Neural progenitor cell (in vitro differentiated cells): Measurements from ENCODE around the gene TEPSIN.

Experiments used
- EZH2phosphoT487 ChIP-seq: fragments of 200-600 bp; sonication (generic); IDR thresholded peaks from 2 replicates; pipeline ENCODE4 v1.6.1; 2017; ENCODE audit warnings: antibody characterized with exemption
- TF ChIP-seq, protein P1 (sequence below): fragments of 200-600 bp; sonication (generic); IDR thresholded peaks from 2 replicates; pipeline ENCODE4 v1.5.1; 2017; ENCODE audit warnings: antibody characterized with exemption, mild to moderate bottlenecking

DNA sequence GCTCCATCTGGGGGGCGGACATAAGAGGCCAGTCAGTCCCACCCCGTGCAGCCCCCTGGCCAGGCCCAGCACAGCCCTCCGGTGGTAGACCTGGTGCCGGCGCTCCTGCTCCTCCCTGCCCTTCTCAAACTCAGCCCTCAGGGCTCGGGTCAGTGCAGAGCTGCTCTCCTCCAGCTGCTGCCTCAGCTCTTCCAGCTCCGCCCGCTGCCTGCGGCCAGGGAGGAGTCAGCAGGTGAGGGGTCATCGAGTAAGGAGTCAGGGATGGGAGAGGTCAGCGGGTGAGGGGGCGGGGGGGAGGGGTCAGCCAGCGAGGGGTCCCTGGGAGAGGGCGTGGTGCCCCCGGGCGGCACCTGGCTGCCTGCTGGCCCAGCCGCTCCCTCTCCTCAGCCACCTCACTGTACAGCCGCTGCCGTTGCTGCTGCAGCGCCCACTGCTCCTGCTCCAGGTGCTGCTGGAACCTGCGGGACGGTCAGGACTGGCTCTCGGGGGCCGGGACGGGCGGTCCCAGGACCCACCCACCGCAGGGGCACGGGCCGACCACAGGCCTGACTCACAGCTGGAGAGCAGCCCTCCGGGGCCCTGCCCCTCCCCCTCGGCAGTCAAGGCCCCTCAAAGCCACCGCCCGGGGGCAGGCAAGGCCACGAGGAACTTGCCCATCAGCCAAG, 46.3 kb downstream of the TEPSIN start:
- TF ChIP-seq, protein P1, sequence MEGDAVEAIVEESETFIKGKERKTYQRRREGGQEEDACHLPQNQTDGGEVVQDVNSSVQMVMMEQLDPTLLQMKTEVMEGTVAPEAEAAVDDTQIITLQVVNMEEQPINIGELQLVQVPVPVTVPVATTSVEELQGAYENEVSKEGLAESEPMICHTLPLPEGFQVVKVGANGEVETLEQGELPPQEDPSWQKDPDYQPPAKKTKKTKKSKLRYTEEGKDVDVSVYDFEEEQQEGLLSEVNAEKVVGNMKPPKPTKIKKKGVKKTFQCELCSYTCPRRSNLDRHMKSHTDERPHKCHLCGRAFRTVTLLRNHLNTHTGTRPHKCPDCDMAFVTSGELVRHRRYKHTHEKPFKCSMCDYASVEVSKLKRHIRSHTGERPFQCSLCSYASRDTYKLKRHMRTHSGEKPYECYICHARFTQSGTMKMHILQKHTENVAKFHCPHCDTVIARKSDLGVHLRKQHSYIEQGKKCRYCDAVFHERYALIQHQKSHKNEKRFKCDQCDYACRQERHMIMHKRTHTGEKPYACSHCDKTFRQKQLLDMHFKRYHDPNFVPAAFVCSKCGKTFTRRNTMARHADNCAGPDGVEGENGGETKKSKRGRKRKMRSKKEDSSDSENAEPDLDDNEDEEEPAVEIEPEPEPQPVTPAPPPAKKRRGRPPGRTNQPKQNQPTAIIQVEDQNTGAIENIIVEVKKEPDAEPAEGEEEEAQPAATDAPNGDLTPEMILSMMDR = no peak
- TF ChIP-seq EZH2phosphoT487 = no peak
